DMS53 (cell line): ENCODE data around the gene GFI1B.
"Not testable (repeated sequence)": the region's sequence is repeated elsewhere in the genome, so short reads cannot be mapped to it uniquely, and the experiment has no call there.

Experiments
- DNase-seq: peaks from one replicate; lab custom pipeline; 2025; lab: John Stamatoyannopoulos, UW

Gene GFI1B

GRCh38 chr9:132991351-132992300 is 13.1 kb downstream of the GFI1B start:
- no peak for DNase-seq

GRCh38 chr9:132993511-132993939 is 15.0 kb downstream of the GFI1B start:
- no peak for DNase-seq

GRCh38 chr9:132994410-132995120 is 16.1 kb downstream of the GFI1B start:
- DNase-seq, result peak; percentile 88

- no peak for DNase-seq
Observed at GRCh38 chr9:132995121-132995420, 16.6 kb downstream of the GFI1B start.

GRCh38 chr9:132995879-132996278 is 17.4 kb downstream of the GFI1B start:
- no peak for DNase-seq

GRCh38 chr9:132996526-132996925 is 18.0 kb downstream of the GFI1B start:
- DNase-seq, result no peak

GRCh38 chr9:132997591-132997990 is 19.1 kb downstream of the GFI1B start:
- DNase-seq, result no peak

GRCh38 chr9:132998221-132998620 is 19.7 kb downstream of the GFI1B start:
- not testable (repeated sequence) for DNase-seq

- no peak for DNase-seq
Observed at GRCh38 chr9:132998831-132999635, 20.5 kb downstream of the GFI1B start.

GRCh38 chr9:133002147-133003070 is 23.9 kb downstream of the GFI1B start:
- no peak for DNase-seq

GRCh38 chr9:133003071-133003461 is 24.6 kb downstream of the GFI1B start:
- DNase-seq, result no peak

- DNase-seq, result no peak
Observed at GRCh38 chr9:133003671-133004090, 25.2 kb downstream of the GFI1B start.

- DNase-seq, result no peak
Observed at GRCh38 chr9:133004091-133004998, 25.9 kb downstream of the GFI1B start.

GRCh38 chr9:133004999-133005760 is 26.7 kb downstream of the GFI1B start:
- DNase-seq, result no peak

GRCh38 chr9:133005957-133006356 is 27.5 kb downstream of the GFI1B start:
- DNase-seq, result no peak

- no peak for DNase-seq
Observed at GRCh38 chr9:133006731-133007352, 28.3 kb downstream of the GFI1B start.

- no peak for DNase-seq
Observed at GRCh38 chr9:133008406-133008805, 29.9 kb downstream of the GFI1B start.

GRCh38 chr9:133008824-133009223 is 30.3 kb downstream of the GFI1B start:
- peak; percentile 38 for DNase-seq
